Stomach (tissue), 4 donors: ENCODE results near the gene DYSF.

Experiments used
- POLR2A ChIP-seq, 4 donors: fragments of 450-650 bp; IDR thresholded peaks; one replicate each; pipeline ENCODE4 v1.6.1; 2016; ENCODE audit warnings: antibody characterized with exemption in 4 of 4, control low read depth in 2 of 4, mild to moderate bottlenecking in 1 of 4, moderate library complexity in 1 of 4
- POLR2AphosphoS5 ChIP-seq, 3 donors: sonication (generic); formaldehyde crosslinking; IDR thresholded peaks; one replicate each; pipeline ENCODE4 v1.6.1; 2016; ENCODE audit warnings: antibody characterized with exemption in 3 of 3
- TF ChIP-seq, protein P1 (sequence below), 7 experiments: fragments of 450-650 bp in 4 of 7; fragments of 200-600 bp in 3 of 7; sonication (generic) in 3 of 7; IDR thresholded peaks; one replicate each; pipeline ENCODE4 v1.5.1; 2016 to 2019; ENCODE audit warnings: antibody characterized with exemption in 7 of 7, control low read depth in 2 of 7, mild to moderate bottlenecking in 1 of 7

DNA sequence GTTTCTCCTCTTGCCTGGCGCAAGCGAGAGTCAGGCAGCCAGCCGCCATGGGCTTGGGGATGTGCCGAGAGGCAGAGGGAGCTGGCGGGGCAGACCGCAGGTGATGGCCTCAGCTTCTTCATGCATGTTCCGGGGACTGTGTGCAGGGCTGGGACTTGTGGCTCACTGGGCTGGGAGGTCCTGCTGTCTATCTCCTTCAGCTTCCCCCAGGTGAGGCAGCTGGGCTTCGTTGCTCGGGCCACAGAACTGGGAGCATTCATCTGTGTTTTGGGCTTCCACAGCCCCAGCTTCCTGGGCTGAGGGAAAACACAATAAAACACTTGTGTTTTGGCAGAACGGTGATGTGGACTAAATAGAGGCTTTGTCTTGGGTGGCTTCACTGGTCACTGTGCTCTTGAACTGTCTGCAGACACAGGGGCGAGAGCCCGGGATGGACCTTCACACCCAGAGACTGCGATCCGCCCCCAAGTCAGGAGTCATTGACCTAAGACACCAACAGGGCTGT, 93.5 kb downstream of the DYSF start:
- TF ChIP-seq POLR2A (IDR thresholded peaks at IDR 0.05) (no peak), POLR2AphosphoS5 (IDR thresholded peaks at IDR 0.05) (no peak)
- TF ChIP-seq, protein P1, sequence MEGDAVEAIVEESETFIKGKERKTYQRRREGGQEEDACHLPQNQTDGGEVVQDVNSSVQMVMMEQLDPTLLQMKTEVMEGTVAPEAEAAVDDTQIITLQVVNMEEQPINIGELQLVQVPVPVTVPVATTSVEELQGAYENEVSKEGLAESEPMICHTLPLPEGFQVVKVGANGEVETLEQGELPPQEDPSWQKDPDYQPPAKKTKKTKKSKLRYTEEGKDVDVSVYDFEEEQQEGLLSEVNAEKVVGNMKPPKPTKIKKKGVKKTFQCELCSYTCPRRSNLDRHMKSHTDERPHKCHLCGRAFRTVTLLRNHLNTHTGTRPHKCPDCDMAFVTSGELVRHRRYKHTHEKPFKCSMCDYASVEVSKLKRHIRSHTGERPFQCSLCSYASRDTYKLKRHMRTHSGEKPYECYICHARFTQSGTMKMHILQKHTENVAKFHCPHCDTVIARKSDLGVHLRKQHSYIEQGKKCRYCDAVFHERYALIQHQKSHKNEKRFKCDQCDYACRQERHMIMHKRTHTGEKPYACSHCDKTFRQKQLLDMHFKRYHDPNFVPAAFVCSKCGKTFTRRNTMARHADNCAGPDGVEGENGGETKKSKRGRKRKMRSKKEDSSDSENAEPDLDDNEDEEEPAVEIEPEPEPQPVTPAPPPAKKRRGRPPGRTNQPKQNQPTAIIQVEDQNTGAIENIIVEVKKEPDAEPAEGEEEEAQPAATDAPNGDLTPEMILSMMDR (IDR thresholded peaks at IDR 0.05): no peak
